ENCODE data around the gene TSPAN9.

DNA sequence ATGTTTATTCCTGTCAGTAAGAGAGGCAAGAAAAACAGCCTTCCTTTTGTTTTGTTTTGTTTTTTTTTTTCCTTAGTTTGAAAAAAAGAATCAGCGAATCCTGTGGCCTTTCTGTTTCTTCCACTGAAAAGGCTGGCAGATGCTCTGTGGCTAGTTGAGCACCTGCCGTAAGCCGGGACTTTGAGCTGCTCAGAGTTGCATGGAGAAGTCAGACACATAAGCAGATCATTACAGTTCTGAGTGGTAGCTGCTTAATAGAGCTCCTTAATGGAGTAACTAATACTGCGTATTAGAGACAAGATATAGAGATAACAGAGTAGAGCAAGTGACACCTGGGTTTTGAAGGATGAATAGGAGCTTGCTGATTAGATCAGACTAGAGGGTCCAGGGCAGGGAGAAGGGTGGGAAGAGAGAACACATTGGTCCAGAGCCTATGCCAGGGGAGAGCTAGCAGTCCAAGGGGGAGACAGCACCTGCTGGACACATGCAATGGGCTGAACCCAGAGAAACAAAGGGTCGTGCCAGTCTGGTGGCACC is 129.4 kb downstream of the TSPAN9 start:
- no peak for TF ChIP-seq GATA2 (IDR thresholded peaks at IDR 0.05; ENCODE audit: low read depth, low read length)
- TF ChIP-seq GATA3 (IDR thresholded peaks at IDR 0.05; ENCODE audit: low read depth, low read length) = no peak

All from SH-SY5Y (cell line).